ENCODE results near the gene JTB.

Gene JTB

DNA sequence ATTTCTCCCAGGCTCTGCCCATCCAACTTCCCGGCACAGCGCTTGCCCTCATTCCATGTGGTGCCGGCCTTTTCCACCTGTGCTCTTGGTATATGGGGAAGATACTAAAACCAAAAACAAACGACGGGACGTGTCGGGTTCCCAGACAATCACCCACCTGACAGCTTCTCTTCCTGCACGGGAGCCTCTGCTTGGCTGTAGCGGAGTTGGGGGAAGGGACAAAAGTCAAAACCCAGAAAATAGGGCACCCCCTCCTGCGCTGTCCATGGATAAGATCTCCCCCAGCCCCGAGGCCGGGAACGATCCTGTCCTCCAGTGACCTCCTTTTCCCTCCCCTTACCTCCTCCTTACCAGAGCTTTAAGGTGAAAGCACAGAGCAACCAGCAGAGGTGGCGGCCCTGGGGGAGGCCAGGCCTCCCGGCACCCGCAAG is 640 bp downstream of the JTB start:
- H4K20me1 ChIP-seq (ENCODE audit: insufficient read depth, low read length) = no peaks in the 10 kb centered on the region
- H3K4me1 ChIP-seq (ENCODE audit: insufficient read depth, low read length, severe bottlenecking) = peaks cover 32% of the 10 kb centered on the region
- no peak overlapping the region for H2AFZ ChIP-seq (ENCODE audit: low read length)
- H3K9me2 ChIP-seq (ENCODE audit: low read depth, low read length) = no peaks in the 10 kb centered on the region
- no peaks in the 10 kb centered on the region for H3K9me3 ChIP-seq (ENCODE audit: low read length)
- H3K27me3 ChIP-seq (ENCODE audit: insufficient read depth, low read length) = no peaks in the 10 kb centered on the region
- TF ChIP-seq, protein P1, sequence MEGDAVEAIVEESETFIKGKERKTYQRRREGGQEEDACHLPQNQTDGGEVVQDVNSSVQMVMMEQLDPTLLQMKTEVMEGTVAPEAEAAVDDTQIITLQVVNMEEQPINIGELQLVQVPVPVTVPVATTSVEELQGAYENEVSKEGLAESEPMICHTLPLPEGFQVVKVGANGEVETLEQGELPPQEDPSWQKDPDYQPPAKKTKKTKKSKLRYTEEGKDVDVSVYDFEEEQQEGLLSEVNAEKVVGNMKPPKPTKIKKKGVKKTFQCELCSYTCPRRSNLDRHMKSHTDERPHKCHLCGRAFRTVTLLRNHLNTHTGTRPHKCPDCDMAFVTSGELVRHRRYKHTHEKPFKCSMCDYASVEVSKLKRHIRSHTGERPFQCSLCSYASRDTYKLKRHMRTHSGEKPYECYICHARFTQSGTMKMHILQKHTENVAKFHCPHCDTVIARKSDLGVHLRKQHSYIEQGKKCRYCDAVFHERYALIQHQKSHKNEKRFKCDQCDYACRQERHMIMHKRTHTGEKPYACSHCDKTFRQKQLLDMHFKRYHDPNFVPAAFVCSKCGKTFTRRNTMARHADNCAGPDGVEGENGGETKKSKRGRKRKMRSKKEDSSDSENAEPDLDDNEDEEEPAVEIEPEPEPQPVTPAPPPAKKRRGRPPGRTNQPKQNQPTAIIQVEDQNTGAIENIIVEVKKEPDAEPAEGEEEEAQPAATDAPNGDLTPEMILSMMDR (IDR thresholded peaks at IDR 0.05; ENCODE audit: low read length) = no peak
- no peak for TF ChIP-seq EZH2 (IDR thresholded peaks at IDR 0.05; ENCODE audit: borderline replicate concordance, low read length)
- peak overlapping the region; percentile 95 for H3K9ac ChIP-seq (ENCODE audit: low read length)
- H3K36me3 ChIP-seq (ENCODE audit: insufficient read depth, low read length) = peaks cover 39% of the 10 kb centered on the region
- peak overlapping the region; percentile 100 for H3K4me2 ChIP-seq (ENCODE audit: low read length)
- peaks cover 19% of the 10 kb centered on the region for H3K79me2 ChIP-seq (ENCODE audit: insufficient read depth, low read length)
- H3K4me3 ChIP-seq (ENCODE audit: low read depth, low read length, poor library complexity, severe bottlenecking) = peak overlapping the region; percentile 83
- H3K27ac ChIP-seq (ENCODE audit: low read depth, low read length, poor library complexity, severe bottlenecking) = peak overlapping the region; percentile 57
- H3F3A ChIP-seq (ENCODE audit: insufficient read depth, low read length) = peaks cover 4% of the 10 kb centered on the region; the same call in 1 of the 2 replicates

DNA sequence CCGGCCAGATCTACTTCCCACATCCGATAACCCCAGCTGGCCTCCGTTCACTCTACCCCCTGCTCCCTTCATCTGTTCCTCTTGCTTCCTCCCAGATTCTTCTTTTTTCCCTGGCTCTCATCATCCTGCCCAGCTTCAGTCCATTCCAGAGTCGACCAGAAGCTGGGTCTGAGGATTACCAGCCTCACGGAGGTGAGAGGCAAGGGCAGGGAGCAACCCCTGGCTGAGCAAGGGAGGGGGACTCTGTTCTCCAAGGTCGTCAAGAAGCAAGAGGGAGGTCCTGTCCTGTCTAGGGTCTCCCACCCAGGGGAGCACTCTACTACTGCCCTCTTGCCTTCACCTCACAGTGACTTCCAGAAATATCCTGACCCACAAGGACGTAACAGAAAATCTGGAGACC is 3.9 kb downstream of the JTB start:
- H3F3A ChIP-seq (ENCODE audit: insufficient read depth, low read length) = peaks cover 4% of the 10 kb centered on the region; the same call in 1 of the 2 replicates
- H3K27me3 ChIP-seq (ENCODE audit: insufficient read depth, low read length) = no peaks in the 10 kb centered on the region
- TF ChIP-seq, protein P1 (IDR thresholded peaks at IDR 0.05; ENCODE audit: low read length) = no peak
- TF ChIP-seq EZH2 (IDR thresholded peaks at IDR 0.05; ENCODE audit: borderline replicate concordance, low read length) = no peak
- peaks cover 19% of the 10 kb centered on the region for H3K79me2 ChIP-seq (ENCODE audit: insufficient read depth, low read length)
- no peaks in the 10 kb centered on the region for H4K20me1 ChIP-seq (ENCODE audit: insufficient read depth, low read length)
- no peak overlapping the region for H3K4me2 ChIP-seq (ENCODE audit: low read length)
- H3K9me2 ChIP-seq (ENCODE audit: low read depth, low read length) = no peaks in the 10 kb centered on the region
- H3K36me3 ChIP-seq (ENCODE audit: insufficient read depth, low read length) = peaks cover 39% of the 10 kb centered on the region
- H3K27ac ChIP-seq (ENCODE audit: low read depth, low read length, poor library complexity, severe bottlenecking) = no peak overlapping the region
- peaks cover 37% of the 10 kb centered on the region for H3K4me1 ChIP-seq (ENCODE audit: insufficient read depth, low read length, severe bottlenecking)
- no peaks in the 10 kb centered on the region for H3K9me3 ChIP-seq (ENCODE audit: low read length)
- H3K4me3 ChIP-seq (ENCODE audit: low read depth, low read length, poor library complexity, severe bottlenecking) = no peak overlapping the region
- H2AFZ ChIP-seq (ENCODE audit: low read length) = no peak overlapping the region
- H3K9ac ChIP-seq (ENCODE audit: low read length) = no peak overlapping the region

DNA sequence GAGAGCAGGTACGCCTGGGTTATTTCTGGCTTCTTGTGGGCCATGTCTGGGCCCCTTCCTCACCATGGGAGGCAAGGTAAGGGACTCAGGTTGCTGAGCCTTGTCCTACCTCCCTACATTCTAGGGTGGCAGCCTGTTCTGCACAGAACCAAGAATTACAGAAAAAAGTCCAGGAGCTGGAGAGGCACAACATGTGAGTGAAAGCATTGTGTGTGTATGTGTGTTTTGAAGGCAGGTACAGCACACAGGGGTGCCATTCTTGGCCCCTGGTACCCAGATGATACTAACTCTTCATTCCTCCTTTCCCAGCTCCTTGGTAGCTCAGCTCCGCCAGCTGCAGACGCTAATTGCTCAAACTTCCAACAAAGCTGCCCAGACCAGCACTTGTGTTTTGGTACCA is 4.4 kb downstream of the JTB start:
- peaks cover 39% of the 10 kb centered on the region for H3K36me3 ChIP-seq (ENCODE audit: insufficient read depth, low read length)
- no peaks in the 10 kb centered on the region for H4K20me1 ChIP-seq (ENCODE audit: insufficient read depth, low read length)
- no peaks in the 10 kb centered on the region for H3K9me2 ChIP-seq (ENCODE audit: low read depth, low read length)
- no peak for TF ChIP-seq EZH2 (IDR thresholded peaks at IDR 0.05; ENCODE audit: borderline replicate concordance, low read length)
- TF ChIP-seq, protein P1 (IDR thresholded peaks at IDR 0.05; ENCODE audit: low read length) = no peak
- H3K27me3 ChIP-seq (ENCODE audit: insufficient read depth, low read length) = no peaks in the 10 kb centered on the region
- H3K4me2 ChIP-seq (ENCODE audit: low read length) = no peak overlapping the region
- peaks cover 4% of the 10 kb centered on the region; the same call in 1 of the 2 replicates for H3F3A ChIP-seq (ENCODE audit: insufficient read depth, low read length)
- H3K9me3 ChIP-seq (ENCODE audit: low read length) = no peaks in the 10 kb centered on the region
- peak overlapping the region; percentile 42 for H3K27ac ChIP-seq (ENCODE audit: low read depth, low read length, poor library complexity, severe bottlenecking)
- no peak overlapping the region for H2AFZ ChIP-seq (ENCODE audit: low read length)
- H3K79me2 ChIP-seq (ENCODE audit: insufficient read depth, low read length) = peaks cover 19% of the 10 kb centered on the region
- no peak overlapping the region for H3K4me3 ChIP-seq (ENCODE audit: low read depth, low read length, poor library complexity, severe bottlenecking)
- no peak overlapping the region for H3K9ac ChIP-seq (ENCODE audit: low read length)
- peaks cover 37% of the 10 kb centered on the region for H3K4me1 ChIP-seq (ENCODE audit: insufficient read depth, low read length, severe bottlenecking)

Measured in OCI-LY1 (cell line).